ENCODE data around the gene DAZAP1.

DNA sequence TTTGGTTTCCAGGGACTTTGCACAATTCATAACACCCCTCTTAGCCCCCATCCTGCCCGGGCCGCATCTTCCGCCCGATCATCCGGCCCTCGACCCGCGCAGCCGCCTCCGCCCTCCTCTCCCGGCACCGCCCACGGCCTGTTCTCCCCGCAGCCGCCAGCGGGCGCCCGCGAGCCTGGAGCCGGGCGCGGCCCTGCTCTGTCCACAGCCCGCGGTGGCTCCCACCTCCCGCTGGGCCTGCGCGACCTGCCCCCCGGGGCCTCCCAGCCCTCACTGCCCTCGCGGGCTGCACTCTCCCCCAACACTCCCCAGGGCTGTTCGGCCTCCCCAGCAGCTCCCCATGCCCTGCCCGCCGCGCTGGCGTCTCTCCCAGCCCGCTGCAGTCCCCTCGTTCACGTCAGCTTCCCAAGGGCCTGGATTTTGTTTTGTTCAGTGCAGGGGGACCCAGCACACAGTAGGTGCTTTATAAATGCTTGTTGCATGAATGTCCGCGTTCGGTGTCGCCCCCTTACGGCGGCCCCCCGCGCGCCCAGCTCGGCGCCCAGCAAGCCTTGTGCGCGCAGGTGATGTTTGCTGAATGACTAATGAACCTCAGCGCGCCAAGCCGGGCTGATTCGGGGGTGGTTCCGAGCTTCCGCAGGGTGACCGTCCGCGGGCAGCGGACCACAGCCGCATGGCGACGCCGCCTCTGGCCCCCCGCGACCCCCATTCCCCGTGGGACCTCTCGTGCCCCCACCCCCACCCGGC, 38.0 kb downstream of the DAZAP1 start:
- TF ChIP-seq CTCF (IDR thresholded peaks at IDR 0.05; ENCODE audit: low read depth, low read length, missing input control) = peak; percentile 91
- TF ChIP-seq SP1 (IDR thresholded peaks at IDR 0.05) = no peak
- no peak for TF ChIP-seq TAF1 (conservative IDR thresholded peaks at IDR 0.05)
